ENCODE data around the gene ZNF750.

The ZNF750 gene

DNA sequence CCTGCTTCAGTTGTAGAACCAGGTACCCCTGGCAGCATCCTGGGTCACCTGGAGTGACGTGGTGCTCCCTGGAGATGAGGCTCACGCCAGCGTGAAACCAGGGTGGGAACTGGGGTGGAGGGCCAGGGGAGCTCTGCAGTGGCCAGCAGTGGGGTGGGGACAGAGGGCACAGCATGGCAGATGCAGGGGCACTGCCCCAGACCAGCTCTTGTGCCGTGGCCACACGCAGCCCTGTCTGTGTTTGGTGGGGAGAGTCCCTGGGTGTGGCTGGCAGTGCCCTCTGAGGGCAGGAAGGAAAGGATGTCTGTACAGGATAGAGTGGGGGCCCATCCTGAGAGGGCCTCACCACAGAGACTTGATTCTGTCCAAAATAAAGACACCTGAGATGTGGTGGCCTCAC lies 24.5 kb downstream of the ZNF750 start:
- H3K4me3 ChIP-seq (ENCODE audit: low read depth, low read length) = no peak overlapping the region
- CTCF ChIA-PET = no interaction called here
- TF ChIP-seq ZNF19 (tag by site-specific recombination; IDR thresholded peaks at IDR 0.05; ENCODE audit: low read depth) (no peak), ZSCAN23 (tag by site-specific recombination; IDR thresholded peaks at IDR 0.05) (no peak), ZNF629 (tag by site-specific recombination; IDR thresholded peaks at IDR 0.05) (no peak), ZNF677 (tag by site-specific recombination; IDR thresholded peaks at IDR 0.05) (no peak), REPIN1 (tag by site-specific recombination; IDR thresholded peaks at IDR 0.05; ENCODE audit: low read depth) (no peak), SP7 (tag by site-specific recombination; IDR thresholded peaks at IDR 0.05) (no peak), ZNF223 (tag by site-specific recombination; IDR thresholded peaks at IDR 0.05) (no peak), ZNF785 (tag by site-specific recombination; IDR thresholded peaks at IDR 0.05) (no peak), ZNF16 (tag by site-specific recombination; IDR thresholded peaks at IDR 0.05; ENCODE audit: low read depth) (no peak), ZNF610 (tag by site-specific recombination; IDR thresholded peaks at IDR 0.05; ENCODE audit: borderline replicate concordance) (no peak), TCF7L2 (IDR thresholded peaks at IDR 0.05; ENCODE audit: borderline replicate concordance, low read depth, low read length) (no peak), ZNF561 (tag by site-specific recombination; IDR thresholded peaks at IDR 0.05; ENCODE audit: borderline replicate concordance) (no peak), ZNF549 (tag by site-specific recombination; IDR thresholded peaks at IDR 0.05) (no peak), KLF7 (tag by site-specific recombination; IDR thresholded peaks at IDR 0.05; ENCODE audit: borderline replicate concordance) (no peak), ZNF530 (tag by site-specific recombination; IDR thresholded peaks at IDR 0.05; ENCODE audit: low read depth) (no peak)
- TF ChIP-seq, protein P1, sequence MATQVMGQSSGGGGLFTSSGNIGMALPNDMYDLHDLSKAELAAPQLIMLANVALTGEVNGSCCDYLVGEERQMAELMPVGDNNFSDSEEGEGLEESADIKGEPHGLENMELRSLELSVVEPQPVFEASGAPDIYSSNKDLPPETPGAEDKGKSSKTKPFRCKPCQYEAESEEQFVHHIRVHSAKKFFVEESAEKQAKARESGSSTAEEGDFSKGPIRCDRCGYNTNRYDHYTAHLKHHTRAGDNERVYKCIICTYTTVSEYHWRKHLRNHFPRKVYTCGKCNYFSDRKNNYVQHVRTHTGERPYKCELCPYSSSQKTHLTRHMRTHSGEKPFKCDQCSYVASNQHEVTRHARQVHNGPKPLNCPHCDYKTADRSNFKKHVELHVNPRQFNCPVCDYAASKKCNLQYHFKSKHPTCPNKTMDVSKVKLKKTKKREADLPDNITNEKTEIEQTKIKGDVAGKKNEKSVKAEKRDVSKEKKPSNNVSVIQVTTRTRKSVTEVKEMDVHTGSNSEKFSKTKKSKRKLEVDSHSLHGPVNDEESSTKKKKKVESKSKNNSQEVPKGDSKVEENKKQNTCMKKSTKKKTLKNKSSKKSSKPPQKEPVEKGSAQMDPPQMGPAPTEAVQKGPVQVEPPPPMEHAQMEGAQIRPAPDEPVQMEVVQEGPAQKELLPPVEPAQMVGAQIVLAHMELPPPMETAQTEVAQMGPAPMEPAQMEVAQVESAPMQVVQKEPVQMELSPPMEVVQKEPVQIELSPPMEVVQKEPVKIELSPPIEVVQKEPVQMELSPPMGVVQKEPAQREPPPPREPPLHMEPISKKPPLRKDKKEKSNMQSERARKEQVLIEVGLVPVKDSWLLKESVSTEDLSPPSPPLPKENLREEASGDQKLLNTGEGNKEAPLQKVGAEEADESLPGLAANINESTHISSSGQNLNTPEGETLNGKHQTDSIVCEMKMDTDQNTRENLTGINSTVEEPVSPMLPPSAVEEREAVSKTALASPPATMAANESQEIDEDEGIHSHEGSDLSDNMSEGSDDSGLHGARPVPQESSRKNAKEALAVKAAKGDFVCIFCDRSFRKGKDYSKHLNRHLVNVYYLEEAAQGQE (tag by site-specific recombination; IDR thresholded peaks at IDR 0.05) = no peak
- TF ChIP-seq, protein P2, sequence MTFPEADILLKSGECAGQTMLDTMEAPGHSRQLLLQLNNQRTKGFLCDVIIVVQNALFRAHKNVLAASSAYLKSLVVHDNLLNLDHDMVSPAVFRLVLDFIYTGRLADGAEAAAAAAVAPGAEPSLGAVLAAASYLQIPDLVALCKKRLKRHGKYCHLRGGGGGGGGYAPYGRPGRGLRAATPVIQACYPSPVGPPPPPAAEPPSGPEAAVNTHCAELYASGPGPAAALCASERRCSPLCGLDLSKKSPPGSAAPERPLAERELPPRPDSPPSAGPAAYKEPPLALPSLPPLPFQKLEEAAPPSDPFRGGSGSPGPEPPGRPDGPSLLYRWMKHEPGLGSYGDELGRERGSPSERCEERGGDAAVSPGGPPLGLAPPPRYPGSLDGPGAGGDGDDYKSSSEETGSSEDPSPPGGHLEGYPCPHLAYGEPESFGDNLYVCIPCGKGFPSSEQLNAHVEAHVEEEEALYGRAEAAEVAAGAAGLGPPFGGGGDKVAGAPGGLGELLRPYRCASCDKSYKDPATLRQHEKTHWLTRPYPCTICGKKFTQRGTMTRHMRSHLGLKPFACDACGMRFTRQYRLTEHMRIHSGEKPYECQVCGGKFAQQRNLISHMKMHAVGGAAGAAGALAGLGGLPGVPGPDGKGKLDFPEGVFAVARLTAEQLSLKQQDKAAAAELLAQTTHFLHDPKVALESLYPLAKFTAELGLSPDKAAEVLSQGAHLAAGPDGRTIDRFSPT (tag by site-specific recombination; IDR thresholded peaks at IDR 0.05) = no peak
- TF ChIP-seq, protein P3, sequence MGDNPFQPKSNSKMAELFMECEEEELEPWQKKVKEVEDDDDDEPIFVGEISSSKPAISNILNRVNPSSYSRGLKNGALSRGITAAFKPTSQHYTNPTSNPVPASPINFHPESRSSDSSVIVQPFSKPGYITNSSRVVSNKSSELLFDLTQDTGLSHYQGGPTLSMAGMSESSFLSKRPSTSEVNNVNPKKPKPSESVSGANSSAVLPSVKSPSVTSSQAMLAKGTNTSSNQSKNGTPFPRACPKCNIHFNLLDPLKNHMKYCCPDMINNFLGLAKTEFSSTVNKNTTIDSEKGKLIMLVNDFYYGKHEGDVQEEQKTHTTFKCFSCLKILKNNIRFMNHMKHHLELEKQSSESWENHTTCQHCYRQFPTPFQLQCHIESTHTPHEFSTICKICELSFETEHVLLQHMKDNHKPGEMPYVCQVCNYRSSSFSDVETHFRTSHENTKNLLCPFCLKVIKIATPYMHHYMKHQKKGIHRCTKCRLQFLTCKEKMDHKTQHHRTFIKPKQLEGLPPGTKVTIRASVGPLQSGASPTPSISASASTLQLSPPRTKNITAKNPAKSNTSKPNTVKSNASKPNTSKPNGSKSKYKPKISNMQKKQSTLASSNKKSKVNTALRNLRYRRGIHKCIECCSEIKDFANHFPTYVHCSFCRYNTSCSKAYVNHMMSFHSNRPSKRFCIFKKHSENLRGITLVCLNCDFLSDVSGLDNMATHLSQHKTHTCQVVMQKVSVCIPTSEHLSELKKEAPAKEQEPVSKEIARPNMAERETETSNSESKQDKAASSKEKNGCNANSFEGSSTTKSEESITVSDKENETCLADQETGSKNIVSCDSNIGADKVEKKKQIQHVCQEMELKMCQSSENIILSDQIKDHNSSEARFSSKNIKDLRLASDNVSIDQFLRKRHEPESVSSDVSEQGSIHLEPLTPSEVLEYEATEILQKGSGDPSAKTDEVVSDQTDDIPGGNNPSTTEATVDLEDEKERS (tag by site-specific recombination; IDR thresholded peaks at IDR 0.05) = no peak
- TF ChIP-seq, protein P4, sequence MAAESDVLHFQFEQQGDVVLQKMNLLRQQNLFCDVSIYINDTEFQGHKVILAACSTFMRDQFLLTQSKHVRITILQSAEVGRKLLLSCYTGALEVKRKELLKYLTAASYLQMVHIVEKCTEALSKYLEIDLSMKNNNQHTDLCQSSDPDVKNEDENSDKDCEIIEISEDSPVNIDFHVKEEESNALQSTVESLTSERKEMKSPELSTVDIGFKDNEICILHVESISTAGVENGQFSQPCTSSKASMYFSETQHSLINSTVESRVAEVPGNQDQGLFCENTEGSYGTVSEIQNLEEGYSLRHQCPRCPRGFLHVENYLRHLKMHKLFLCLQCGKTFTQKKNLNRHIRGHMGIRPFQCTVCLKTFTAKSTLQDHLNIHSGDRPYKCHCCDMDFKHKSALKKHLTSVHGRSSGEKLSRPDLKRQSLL (tag by site-specific recombination; IDR thresholded peaks at IDR 0.05) = no peak
- TF ChIP-seq, protein P5, sequence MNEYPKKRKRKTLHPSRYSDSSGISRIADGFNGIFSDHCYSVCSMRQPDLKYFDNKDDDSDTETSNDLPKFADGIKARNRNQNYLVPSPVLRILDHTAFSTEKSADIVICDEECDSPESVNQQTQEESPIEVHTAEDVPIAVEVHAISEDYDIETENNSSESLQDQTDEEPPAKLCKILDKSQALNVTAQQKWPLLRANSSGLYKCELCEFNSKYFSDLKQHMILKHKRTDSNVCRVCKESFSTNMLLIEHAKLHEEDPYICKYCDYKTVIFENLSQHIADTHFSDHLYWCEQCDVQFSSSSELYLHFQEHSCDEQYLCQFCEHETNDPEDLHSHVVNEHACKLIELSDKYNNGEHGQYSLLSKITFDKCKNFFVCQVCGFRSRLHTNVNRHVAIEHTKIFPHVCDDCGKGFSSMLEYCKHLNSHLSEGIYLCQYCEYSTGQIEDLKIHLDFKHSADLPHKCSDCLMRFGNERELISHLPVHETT (tag by site-specific recombination; IDR thresholded peaks at IDR 0.05) = no peak
- H3K27ac ChIP-seq (ENCODE audit: extremely low read depth, low read depth, low read length) = no peak overlapping the region
- no peaks in the 10 kb centered on the region for H3K4me1 ChIP-seq (ENCODE audit: control insufficient read depth, insufficient read depth, low read length)
- peaks cover 21 to 52% of the 10 kb centered on the region in 2 experiments; a peak in 2 of 3 replicates for H3K36me3 ChIP-seq (ENCODE audit: control insufficient read depth in 2 of 2, insufficient read depth in 1 of 2, low read length in 2 of 2)
- POLR2A ChIA-PET = no interaction called here
- no peaks in the 10 kb centered on the region; the same call in 1 of the 2 replicates for H3K9me3 ChIP-seq (ENCODE audit: control insufficient read depth, insufficient read depth, low read depth, low read length)

All from HEK293 (cell line).